ENCODE data around the gene MYL11.
"Not testable (repeated sequence)": the region's sequence is repeated elsewhere in the genome, so short reads cannot be mapped to it uniquely, and the experiment has no call there.

The MYL11 gene

GRCh38 chr16:30371248-30371816, 3.3 kb upstream of the MYL11 start:
- no peak for DNase-seq

GRCh38 chr16:30372038-30372712, 2.4 kb upstream of the MYL11 start:
- no peak for DNase-seq

GRCh38 chr16:30372725-30373124, 1.9 kb upstream of the MYL11 start:
- no peak for DNase-seq

GRCh38 chr16:30375864-30376263, 1.3 kb downstream of the MYL11 start:
- DNase-seq: no peak

- DNase-seq: no peak
These were observed 1.9 kb downstream of the MYL11 start for GRCh38 chr16:30376461-30376902.

GRCh38 chr16:30377050-30377811, 2.6 kb downstream of the MYL11 start:
- peak; percentile 73 for DNase-seq

- DNase-seq: peak; percentile 85
These were observed 3.2 kb downstream of the MYL11 start for GRCh38 chr16:30377812-30378235.

GRCh38 chr16:30378236-30379157, 3.9 kb downstream of the MYL11 start:
- peak; percentile 88 for DNase-seq

- DNase-seq: no peak
These were observed 4.7 kb downstream of the MYL11 start for GRCh38 chr16:30379158-30379783.

GRCh38 chr16:30380072-30380802, 5.6 kb downstream of the MYL11 start:
- no peak for DNase-seq

GRCh38 chr16:30380803-30381208, 6.2 kb downstream of the MYL11 start:
- DNase-seq: no peak

GRCh38 chr16:30381291-30382041, 6.9 kb downstream of the MYL11 start:
- DNase-seq: no peak

- DNase-seq: no peak
These were observed 7.7 kb downstream of the MYL11 start, which contains the start of gene SEPTIN1 for GRCh38 chr16:30382111-30382881. TSS of gene SEPTIN1 (minus strand) at chr16:30382561. CDS start at chr16:30382542, 19 bp downstream.

GRCh38 chr16:30383521-30383920, 8.9 kb downstream of the MYL11 start:
- no peak for DNase-seq

GRCh38 chr16:30394592-30395154, 20.1 kb downstream of the MYL11 start:
- DNase-seq: no peak

GRCh38 chr16:30395155-30395991, 20.8 kb downstream of the MYL11 start, which contains the start of gene ZNF48:
TSS of gene ZNF48 (plus strand) at chr16:30395420. CDS start at chr16:30395795, 375 bp downstream.
- peak; percentile 44 for DNase-seq

GRCh38 chr16:30395992-30396585, 21.5 kb downstream of the MYL11 start:
- no peak for DNase-seq

- DNase-seq: not testable (repeated sequence)
These were observed 22.0 kb downstream of the MYL11 start for GRCh38 chr16:30396627-30397026.
